GM19240 (cell line): ENCODE results near the gene ZDHHC19.
"Not testable (repeated sequence)": the region's sequence is repeated elsewhere in the genome, so short reads cannot be mapped to it uniquely, and the experiment has no call there.

Experiments used
- DNase-seq: peaks from one replicate; pipeline ENCODE4 v3.0.0; 2011; ENCODE audit warnings: low spot score; ENCODE audit not compliant: insufficient read length

The ZDHHC19 gene, protein sequence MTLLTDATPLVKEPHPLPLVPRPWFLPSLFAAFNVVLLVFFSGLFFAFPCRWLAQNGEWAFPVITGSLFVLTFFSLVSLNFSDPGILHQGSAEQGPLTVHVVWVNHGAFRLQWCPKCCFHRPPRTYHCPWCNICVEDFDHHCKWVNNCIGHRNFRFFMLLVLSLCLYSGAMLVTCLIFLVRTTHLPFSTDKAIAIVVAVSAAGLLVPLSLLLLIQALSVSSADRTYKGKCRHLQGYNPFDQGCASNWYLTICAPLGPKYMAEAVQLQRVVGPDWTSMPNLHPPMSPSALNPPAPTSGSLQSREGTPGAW

DNA sequence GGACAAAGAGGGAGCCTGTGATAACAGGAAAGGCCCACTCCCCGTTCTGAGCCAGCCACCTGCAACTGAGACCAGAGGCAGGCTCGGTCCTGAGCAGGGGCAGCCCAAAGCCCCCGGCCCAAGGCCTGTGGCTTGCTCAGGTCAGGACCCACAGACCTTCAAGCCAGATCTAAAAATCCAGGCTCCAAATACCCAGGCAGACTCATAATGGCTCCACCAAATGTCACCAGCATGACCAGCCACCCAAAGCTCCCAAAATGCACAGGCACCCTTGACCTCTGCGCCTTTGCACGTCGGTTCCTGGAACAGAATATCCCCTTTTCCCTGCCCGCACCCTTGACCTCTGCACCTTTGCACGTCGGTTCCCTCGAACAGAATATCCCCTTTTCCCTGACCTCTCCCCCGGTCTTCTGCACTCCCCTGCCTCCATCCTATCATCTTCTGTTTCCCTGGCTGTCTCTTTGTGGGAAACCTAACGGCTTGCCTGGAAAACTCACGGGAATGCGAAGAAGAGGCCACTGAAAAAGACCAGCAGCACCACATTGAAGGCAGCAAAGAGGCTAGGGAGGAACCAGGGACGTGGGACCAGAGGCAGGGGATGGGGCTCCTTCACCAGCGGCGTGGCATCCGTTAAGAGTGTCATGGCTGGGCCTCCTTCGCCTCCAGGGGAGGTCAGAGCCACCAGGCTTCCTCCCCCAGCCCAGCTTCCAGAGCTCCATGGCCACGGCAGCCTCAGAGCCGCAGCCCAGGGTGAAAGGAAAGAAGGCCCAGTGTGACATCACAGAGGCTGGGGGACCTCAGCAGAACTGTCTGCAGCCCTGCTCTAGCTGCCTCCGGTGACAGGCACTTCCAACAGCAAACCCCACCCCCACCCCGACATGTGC, at the start of gene ZDHHC19:
Gene ZDHHC19, minus strand, starts transcription at position 728 of the 884 bp plus-strand sequence. Its CDS starts 85 bp downstream, at position 643.
- no peak for DNase-seq

DNA sequence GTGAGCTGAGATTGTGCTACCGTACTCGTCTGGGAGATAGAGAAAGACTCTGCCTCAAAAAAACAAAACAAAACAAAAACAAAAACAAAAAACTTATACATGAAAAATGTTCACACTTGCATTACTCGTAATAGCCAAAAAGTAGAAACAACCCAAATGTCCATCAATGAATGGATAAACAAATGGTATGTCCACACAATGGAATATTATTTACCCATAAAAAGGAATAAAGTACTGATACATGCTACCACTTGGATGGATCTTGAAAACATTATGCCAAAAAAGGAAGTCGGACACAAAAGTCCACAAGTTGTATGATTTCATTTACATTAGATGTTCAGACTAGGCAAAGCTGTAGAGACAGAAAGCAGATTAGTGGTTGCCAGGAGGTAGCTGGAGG, 49.6 kb upstream of the ZDHHC19 start:
- DNase-seq = no peak

DNA sequence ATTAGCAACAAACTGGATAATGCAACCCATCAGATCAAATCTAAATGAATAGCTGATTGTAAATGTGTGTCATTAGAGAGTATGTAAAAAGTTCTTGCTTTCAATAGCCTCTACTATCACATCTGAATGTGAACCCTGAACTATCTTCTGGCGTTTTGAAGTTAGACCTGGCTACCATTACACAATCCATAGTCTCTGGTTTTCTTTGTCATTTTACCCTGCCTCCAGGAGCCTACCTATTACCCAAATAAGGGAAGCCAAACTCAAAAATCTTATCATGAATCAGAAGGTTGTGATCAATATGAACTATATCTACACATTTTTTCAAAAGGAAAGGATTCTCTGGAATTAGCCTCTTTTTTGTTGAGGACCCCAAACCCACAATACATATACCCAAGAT, 44.6 kb upstream of the ZDHHC19 start:
- DNase-seq = no peak

DNA sequence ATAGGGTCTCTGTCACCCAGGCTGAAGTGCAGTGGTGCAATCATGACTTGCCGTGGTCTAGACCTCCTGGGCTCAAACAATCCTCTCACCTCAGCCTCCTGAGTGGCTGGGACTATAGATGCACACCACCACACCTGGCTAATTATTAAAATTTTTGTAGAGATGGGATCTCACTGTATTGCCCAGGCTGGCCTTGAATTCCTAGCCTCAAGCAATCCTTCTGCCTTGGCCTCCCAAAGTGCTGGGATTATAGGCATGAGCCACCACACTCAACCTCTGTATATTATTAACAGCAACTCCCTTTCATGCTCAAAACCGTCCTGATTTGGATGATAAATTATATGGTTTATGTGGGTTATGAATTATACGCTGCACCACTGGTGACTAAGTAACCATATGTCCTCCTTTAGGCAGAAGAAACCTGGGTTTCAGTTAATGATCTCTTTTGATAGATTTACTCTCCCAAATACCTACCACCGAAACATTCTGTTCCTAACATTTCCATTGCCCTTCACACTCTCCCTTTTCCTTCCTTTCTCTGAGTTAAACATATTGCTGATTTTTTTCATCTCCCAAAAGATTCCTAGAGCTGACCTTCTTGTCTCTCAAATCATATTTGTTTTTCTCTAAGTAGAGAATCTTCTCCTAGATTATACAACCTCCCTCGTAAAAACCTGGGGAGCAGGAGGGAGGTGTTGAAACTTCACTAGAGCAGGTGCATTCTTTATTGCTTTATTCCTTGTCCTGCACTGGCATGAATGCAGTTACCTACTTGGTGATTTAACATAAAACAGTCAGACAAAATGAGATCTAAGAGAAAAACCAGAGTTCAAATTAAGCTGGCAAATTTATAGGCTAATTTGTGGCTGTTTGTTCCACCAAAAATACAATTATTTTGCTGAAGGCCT, 43.4 kb upstream of the ZDHHC19 start:
- DNase-seq = no peak

DNA sequence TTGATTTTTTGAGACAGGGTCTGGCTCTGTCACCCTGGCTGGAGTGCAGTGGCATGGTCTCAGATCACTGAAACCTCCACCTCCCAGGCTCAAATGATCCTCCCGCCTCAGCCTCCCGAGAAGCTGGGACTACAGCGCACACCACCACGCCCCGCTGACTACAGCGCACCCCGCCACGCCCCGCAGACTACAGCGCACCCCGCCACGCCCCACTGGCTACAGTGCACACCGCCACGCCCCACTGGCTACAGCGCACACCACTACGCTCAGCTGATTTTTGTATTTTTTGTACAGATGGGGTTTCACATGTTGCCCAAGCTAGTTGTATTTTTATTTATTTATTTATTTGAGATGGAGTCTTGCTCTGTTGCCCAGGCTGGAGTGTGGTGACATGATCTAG, 40.7 kb upstream of the ZDHHC19 start:
- DNase-seq = no peak

DNA sequence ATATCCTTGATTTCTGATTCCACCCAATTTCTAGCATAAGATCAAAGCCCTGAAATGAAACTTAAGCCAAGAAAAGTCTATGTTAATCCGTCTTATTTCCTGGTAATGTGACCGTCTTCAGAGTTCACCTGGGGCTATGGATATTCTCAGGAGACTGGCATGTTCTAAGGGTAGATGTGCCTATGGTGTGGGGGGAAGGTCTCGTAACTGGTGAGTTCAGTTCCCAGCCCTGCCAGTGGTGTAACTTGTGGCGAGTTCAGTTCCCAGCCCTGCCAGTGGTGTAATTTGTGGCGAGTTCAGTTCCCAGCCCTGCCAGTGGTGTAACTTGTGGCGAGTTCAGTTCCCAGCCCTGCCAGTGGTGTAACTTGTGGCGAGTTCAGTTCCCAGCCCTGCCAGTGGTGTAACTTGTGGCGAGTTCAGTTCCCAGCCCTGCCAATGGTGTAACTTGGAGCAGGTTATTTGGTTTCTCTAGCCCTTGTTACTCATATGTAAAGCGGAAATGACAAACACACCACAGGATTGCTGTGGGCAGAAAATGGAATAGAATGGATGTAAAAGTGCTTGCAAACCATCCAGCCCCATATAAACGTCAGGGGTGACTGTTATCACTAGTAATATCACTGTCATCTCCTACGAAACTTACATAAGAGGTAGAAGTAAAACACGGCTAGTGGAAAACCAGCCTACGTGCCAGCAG, 35.6 kb upstream of the ZDHHC19 start:
- DNase-seq = no peak

DNA sequence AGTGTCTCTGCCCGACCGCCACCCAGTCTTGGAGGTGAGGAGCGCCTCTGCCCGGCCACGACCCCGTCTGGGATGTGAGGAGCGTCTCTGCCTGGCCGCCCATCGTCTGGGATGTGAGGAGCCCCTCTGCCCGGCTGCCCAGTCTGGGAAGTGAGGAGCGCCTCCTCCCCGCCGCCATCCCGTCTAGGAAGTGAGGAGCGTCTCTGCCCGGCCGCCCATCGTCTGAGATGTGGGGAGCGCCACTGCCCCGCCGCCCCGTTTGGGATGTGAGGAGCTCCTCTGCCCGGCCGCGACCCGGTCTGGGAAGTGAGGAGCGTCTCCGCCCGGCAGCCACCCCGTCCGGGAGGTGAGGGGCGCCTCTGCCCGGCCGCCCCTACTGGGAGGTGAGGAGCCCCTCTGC, 33.0 kb upstream of the ZDHHC19 start:
- DNase-seq = not testable (repeated sequence)

DNA sequence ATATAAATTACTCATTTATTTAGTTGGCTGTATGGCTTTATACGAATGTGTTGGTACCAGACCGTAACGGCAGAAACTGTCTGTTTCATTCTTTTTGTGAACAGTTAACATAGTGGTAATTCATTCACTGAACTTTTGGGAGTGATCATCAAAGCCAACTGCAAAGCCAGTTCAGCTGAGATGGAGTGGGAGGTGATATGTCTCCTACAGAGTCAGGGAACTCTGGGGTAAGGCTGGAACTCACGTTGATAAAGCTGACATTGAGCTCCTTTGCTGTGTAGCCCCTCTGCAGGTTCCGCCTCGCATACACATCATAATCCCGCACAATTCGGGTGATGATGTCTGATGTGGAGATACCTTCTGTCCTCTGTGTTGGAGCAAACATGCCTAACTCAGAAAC, 30.5 kb upstream of the ZDHHC19 start:
- DNase-seq = no peak

DNA sequence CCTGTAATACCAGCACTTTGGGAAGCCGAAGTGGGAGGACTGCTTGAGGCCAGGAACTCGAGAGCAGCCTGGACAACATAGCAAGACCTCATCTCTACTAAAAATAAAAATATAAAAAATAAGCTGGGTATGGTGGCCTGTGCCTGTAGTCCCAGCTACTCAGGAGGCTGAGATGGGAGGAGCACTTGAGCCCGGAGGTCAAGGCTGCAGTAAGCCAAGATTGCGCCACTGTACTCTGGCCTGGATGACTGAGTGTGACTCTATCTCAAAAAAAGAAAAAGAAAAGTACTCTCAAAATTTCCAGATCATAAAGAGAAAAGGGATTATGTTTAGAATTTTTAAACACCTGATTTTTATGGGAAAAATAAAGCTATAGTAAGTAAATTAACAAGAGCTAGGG, 29.2 kb upstream of the ZDHHC19 start:
- no peak for DNase-seq

DNA sequence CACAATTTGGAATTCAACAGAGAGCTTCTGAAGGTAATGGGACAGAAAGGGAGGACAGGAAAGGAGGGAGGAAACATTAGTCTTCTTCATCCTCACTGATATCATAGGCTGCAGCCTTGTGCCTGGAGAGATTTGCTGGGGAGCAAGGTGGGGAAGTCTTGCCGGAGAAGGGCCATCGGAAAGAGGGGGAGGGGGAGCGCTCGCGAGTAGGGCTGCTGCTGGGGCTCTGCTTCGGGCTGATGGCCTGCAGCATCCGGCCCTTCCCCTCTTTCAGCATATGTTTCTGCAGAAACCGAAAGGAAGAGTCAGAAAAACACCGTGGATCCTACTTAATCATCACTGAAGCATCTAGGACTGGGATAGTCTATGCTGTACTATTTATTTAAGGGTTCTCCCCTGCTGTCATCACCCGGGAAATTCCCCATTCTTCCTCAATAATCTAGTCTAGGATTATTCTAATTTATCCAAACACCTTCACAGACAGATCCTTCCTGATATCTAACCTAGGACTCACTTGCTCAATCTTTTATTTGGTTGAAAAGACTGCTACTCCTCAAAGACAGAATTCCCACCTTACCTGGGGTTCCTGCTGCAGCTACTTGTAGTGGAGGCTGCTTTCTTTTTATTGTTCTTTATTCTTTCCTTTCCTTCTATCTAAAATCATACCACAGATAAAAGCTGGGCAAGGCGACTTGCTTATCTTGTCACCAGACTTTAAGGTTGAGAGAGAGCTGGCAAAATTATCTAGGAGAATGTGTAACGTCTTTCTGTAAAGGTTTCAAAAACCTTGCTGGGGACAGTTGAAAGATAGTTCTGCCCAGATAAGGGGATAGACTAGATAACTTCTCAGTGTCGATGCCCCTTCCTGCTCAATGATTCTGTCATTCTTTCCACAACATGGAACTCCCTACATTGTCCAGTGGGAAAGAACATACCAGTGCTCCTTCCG, 27.7 kb upstream of the ZDHHC19 start:
- DNase-seq = no peak

DNA sequence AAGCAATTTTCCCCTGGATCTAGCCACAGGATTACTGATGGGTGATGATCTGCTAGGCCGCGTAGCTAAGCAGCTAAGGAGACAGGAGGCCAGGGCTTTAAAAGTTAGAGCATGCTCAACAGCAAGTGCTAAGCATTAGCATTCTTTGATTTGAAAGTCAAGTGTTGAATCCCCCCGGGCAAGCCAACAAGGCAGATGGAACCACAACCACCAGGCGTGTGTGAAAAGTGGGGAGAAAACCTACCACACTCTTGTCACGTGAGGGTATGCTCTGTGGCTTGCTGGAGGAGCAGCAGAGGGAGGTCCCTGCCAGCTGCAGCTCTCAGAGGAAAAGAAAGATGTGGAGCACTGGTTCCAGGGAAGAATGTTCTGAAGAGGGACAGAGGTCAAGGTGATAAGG, 26.0 kb upstream of the ZDHHC19 start:
- no peak for DNase-seq

DNA sequence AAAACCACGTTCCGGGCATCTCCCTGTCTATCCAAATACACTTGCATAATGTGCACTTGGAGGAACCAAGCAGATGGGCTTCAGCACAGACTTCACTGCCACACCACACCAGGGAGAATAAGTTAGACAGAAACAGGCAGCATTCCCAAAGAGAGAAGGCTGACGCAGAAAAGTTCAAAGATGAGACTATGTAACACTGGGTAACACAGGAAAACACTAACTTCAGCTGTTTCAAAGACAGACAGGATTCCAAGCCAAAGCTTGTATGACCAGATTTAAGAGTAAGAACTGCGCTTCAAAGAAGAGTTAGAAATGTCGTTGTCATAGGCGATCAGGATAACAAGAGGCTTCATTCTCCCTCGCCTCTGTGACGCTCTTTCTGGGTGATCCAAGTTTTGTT, 25.0 kb upstream of the ZDHHC19 start:
- no peak for DNase-seq

DNA sequence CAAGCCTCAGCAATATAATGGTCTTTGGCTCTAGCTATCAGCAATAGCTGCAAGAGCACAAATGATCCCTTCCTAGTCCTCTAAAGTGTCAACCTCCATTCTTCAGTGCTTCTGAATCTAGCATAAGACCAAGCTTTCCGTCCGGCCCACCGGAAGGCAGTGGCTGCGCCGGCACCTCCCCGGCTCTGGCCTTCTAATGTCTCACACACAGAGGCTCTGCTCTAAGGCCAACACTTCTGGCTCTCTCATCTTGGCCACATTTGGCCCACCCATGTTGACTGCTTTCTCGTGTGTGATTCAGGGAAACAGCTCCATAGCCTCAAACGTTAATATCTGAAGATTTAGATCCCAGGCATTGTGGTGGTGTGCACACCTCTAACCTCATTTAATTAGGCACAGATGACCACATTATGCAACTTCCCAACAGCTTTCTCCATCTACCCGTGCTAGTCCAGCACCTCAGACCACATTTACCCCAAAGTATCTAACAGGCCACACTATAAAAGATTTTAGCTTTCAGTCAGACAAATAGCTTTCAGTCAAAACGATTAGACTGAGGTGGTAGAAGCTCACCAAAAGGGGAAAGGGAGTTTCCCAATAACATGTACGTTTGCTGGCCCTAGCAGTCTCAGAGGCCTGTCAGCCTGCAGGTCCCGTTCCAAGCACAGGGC, 24.4 kb upstream of the ZDHHC19 start:
- no peak for DNase-seq

DNA sequence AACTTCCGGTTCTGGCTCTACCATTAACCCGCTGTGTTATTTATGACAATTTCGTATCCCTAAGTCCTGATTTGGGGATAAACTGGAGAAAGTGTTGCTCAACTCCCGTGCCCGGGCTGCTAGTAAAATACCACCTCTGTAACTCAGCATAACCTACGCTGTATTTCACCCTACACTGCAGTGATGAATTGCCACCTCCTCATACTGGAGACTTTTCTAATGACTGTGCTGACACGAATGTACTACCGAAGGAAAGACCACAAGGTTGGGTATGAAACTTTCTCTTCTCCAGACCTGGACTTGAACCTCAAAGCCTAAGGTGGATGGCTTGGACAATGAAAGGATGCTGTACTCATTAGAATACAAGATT, 21.7 kb upstream of the ZDHHC19 start:
- no peak for DNase-seq

DNA sequence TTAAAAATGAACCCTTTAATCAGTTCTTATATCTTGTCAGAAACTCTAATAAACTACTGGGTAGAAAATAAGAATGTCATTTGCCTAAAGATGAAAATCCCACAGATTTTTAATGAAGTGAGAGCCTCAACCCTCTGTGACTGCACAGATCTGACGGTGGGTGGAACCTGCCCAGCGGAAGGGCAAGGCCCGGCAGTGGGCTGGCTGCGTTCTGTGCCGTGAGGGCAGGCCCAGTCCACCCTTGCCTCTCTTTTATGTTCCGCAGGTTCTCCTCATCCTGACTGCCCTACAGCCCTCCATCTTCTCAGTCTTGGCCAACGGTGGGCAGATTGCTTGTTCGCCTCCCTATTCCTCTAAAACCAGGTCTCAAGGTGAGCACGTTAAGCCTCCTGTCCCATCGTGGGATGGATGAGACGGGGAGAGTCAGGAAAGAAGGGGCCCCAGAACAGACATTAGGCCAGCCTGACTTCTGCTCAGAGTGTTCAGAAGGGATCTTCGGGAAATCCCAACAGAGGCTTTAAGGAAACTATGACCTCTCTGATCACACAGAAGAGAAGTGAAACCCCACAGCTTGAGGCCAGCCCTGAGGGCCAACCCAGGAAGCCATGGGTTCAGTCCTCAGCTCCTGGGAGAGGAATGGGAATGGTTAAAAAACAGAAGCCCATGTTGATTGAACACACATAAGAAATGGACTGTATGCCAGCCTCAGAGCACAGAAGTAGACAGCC, 21.1 kb upstream of the ZDHHC19 start:
- DNase-seq = no peak

DNA sequence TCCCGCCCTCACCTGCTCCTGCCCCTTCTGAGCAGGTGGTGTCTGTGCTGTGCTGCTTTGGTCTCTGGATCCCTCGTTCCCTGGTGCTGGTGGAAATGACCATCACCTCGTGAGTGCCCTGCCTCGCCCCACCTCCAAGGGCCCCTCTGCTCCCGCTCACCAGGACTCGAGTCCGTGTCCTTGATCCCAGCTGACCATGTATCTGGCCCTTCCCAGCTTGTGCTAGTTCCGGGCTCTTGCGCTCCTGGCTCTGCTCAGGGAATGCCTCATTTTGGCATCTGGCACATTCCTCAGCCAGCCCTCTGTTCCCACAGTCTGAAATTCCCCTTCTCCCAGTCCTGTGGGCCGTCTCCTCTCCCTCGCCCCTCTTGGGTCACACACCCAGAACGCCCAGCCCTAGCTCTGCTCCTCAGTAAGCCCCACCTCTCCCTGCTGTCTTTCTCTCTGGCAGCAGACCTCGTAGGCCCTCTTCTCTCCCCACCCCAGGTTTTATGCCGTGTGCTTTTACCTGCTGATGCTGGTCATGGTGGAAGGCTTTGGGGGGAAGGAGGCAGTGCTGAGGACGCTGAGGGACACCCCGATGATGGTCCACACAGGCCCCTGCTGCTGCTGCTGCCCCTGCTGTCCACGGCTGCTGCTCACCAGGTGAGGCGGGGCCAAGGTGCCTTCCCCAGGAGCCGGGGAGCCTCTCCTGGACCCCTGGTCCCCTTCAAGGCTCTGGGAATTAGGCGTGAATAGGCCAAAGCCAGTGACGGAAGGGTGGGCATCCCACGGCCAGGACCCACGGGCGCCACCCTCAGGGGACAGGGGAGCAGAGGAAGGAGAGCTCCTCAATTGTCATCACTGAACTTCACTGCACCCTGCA, 16.7 kb upstream of the ZDHHC19 start:
- no peak for DNase-seq

DNA sequence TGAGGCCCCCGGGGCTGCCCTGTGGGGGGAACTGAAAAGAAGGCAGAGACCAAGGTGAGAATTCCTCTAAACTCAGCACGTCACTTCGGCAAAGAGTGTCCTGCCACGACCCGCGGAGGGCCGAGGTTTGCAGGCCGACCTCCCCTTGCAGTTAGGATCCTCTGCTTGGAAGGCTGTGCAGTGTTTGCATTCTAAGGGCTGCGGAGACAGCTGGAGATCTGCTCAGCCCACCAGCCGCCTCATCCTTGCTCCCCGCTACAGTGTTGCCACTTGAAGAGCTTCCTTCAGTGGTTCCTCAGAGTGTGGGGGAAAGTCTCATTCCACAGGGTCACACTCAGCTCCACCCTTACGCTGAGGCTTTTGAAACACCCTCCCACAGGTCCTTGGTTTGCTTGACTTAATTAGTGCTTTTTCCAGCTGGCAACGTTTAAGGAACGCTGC, 15.9 kb upstream of the ZDHHC19 start:
- DNase-seq = no peak
